K562 (cell line): ENCODE measurements around the gene ENKUR. TPM values are rescaled to one million over a fixed set of nuclear protein-coding genes. Genes with fewer than 3 reads are reported as not detected.

Experiments
- ATAC-seq: fragments of 200-7000 bp; cut with Tn5 transposase; 3 replicates; pipeline ENCODE4 v1.9.1; 2020; ENCODE audit warnings: moderate library complexity
- BruUV-seq: library from RNA; stranded (reverse); fragments of 400-500 nt; replicated peaks from 2 replicates; lab custom pipeline; 2021; lab: Mats Ljungman, UMichigan
- CTCF ChIA-PET: fragments of 300-600 bp; formaldehyde crosslinking; extraction: SDS; loops from one replicate; lab custom pipeline; 2021; ENCODE audit warnings: low intra/inter-chr PET ratio; lab: Yijun Ruan, JAX
- POLR2A ChIA-PET: fragments of 300-600, 350-650 bp; sonication (Branson Sonifier 250); formaldehyde crosslinking; extraction: SDS; loops from one replicate; lab custom pipeline; 2021; ENCODE audit warnings: antibody characterized with exemption, inconsistent platforms; lab: Yijun Ruan, JAX
- DNase-seq, 4 experiments: peaks; one replicate each; pipeline versions ENCODE4 v3.0.0 to v3.0.0-alpha.2; 2011 to 2018; ENCODE audit warnings: low spot score in 3 of 4, mixed read lengths in 3 of 4; ENCODE audit errors: extremely low read depth in 1 of 4
- FAIRE-seq: peaks from 2 replicates; lab custom pipeline; 2011; peaks lifted over from hg19 to GRCh38; lab: Jason Lieb, UNC
- H2AFZ ChIP-seq: 2 replicates; pipeline ENCODE4 v1.6.0; 2011; ENCODE audit warnings: low read depth, low read length, control low read depth, inconsistent platforms
- H3K27ac ChIP-seq: fragments of 200-600 bp; 3 replicates; pipeline ENCODE4 v1.8.0; 2011; ENCODE audit warnings: low read depth, mild to moderate bottlenecking, control low read depth, inconsistent platforms, low read length, moderate library complexity, mixed read lengths; ENCODE audit errors: extremely low read depth
- H3K27me3 ChIP-seq, 2 experiments: fragments of 300-600 bp in 1 of 2; 2 replicates in 1 of 2; 3 replicates in 1 of 2; pipeline versions ENCODE4 v1.6.0 to v1.8.0; 2011; ENCODE audit warnings: inconsistent platforms in 2 of 2, low read length in 2 of 2, mild to moderate bottlenecking in 1 of 2, mixed read lengths in 1 of 2, moderate library complexity in 1 of 2; ENCODE audit not compliant: control insufficient read depth in 2 of 2, insufficient read depth in 2 of 2
- H3K36me3 ChIP-seq: fragments of 300-600 bp; 3 replicates; pipeline ENCODE4 v1.8.0; 2011; ENCODE audit warnings: mild to moderate bottlenecking, low read length, inconsistent platforms; ENCODE audit not compliant: control insufficient read depth, insufficient read depth
- H3K4me1 ChIP-seq, 2 experiments: fragments of 200-600 bp in 1 of 2; replicated peaks in 1 of 2; 2 replicates in 1 of 2; 3 replicates in 1 of 2; pipeline versions ENCODE4 v1.5.1 to v1.8.0; 2011; ENCODE audit warnings: inconsistent platforms in 2 of 2, low read length in 2 of 2, mild to moderate bottlenecking in 1 of 2, mixed read lengths in 1 of 2, moderate library complexity in 1 of 2; ENCODE audit not compliant: control insufficient read depth in 2 of 2, insufficient read depth in 2 of 2
- H3K4me2 ChIP-seq: 2 replicates; pipeline ENCODE4 v1.6.1; 2011; ENCODE audit warnings: low read length, control low read depth, inconsistent platforms, mixed read lengths; ENCODE audit not compliant: insufficient read depth
- H3K4me3 ChIP-seq: fragments of 200-600 bp; sonication (generic), shearing (Covaris generic); 2 replicates; pipeline ENCODE4 v1.5.1; 2016; ENCODE audit warnings: control low read depth, inconsistent platforms
- H3K79me2 ChIP-seq: fragments of 200-600 bp; 3 replicates; pipeline ENCODE4 v1.8.0; 2011; ENCODE audit warnings: low read length, inconsistent platforms; ENCODE audit not compliant: control insufficient read depth, insufficient read depth
- H3K9ac ChIP-seq, 2 experiments: 2 replicates each; pipeline versions ENCODE4 v1.6.0 to v1.6.1; 2011; ENCODE audit warnings: low read depth in 2 of 2, low read length in 2 of 2, control low read depth in 1 of 2, inconsistent platforms in 1 of 2, mild to moderate bottlenecking in 1 of 2, mixed read lengths in 1 of 2; ENCODE audit not compliant: insufficient read depth in 1 of 2
- H3K9me1 ChIP-seq: one replicate; pipeline ENCODE4 v1.6.0; 2011; ENCODE audit warnings: inconsistent platforms, mild to moderate bottlenecking, low read length, moderate library complexity; ENCODE audit not compliant: control insufficient read depth, insufficient read depth
- H3K9me3 ChIP-seq: replicated peaks from 2 replicates; pipeline ENCODE4 v1.5.1; 2011; ENCODE audit warnings: low read depth, low read length, inconsistent platforms; ENCODE audit not compliant: control insufficient read depth, insufficient read depth
- H4K20me1 ChIP-seq: replicated peaks from 2 replicates; pipeline ENCODE4 v1.6.1; 2011; ENCODE audit warnings: low read length, inconsistent platforms, mixed read lengths; ENCODE audit not compliant: control insufficient read depth, insufficient read depth
- BCLAF1 ChIP-seq, 2 experiments: fragments of 450-650 bp in 1 of 2; IDR thresholded peaks; 2 replicates each; pipeline ENCODE4 v1.6.1; 2011 to 2017; ENCODE audit warnings: low read depth in 2 of 2, antibody characterized with exemption in 1 of 2, borderline replicate concordance in 1 of 2, low read length in 1 of 2, mild to moderate bottlenecking in 1 of 2, mixed read lengths in 1 of 2; ENCODE audit not compliant: control insufficient read depth in 1 of 2
- FUS ChIP-seq: fragments of 200-400 bp; formaldehyde crosslinking; optimal IDR thresholded peaks from 2 replicates; pipeline ENCODE3; 2017; ENCODE audit warnings: low read depth, low read length
- GTF2A2 ChIP-seq: IDR thresholded peaks from 2 replicates; pipeline ENCODE4 v1.6.1; 2016; ENCODE audit warnings: mild to moderate bottlenecking, missing genetic modification characterization, missing compliant biosample characterization
- GTF2E2 ChIP-seq: fragments of 200-800 bp; sonication (Bioruptor generic); IDR thresholded peaks from 2 replicates; pipeline ENCODE4 v1.6.1; 2016; ENCODE audit warnings: missing genetic modification characterization, missing compliant biosample characterization
- KDM5B ChIP-seq: fragments of 200-600 bp; sonication (generic); IDR thresholded peaks from 2 replicates; pipeline ENCODE4 v1.6.1; 2012; ENCODE audit warnings: low read depth, mild to moderate bottlenecking, moderate library complexity, low read length, control low read depth, inconsistent platforms; ENCODE audit not compliant: insufficient replicate concordance
- NR4A1 ChIP-seq, 2 experiments: fragments of 250-450 bp in 1 of 2; fragments of 450-650 bp in 1 of 2; sonication (Bioruptor Pico) in 1 of 2; IDR thresholded peaks; 2 replicates each; pipeline versions ENCODE4 v1.4.0 to v1.6.1; 2016 to 2020; ENCODE audit warnings: mild to moderate bottlenecking in 2 of 2, missing compliant biosample characterization in 1 of 2, missing genetic modification characterization in 1 of 2, moderate library complexity in 1 of 2
- SLC30A9 ChIP-seq: fragments of 250-450 bp; sonication (Bioruptor Pico); IDR thresholded peaks from 2 replicates; pipeline ENCODE4 v1.8.0; 2022; ENCODE audit warnings: mild to moderate bottlenecking, moderate library complexity
- SMARCE1 ChIP-seq: fragments of 450-650 bp; IDR thresholded peaks from 2 replicates; pipeline ENCODE4 v1.7.1; 2016; ENCODE audit warnings: mild to moderate bottlenecking
- SMC3 ChIP-seq: conservative IDR thresholded peaks from 2 replicates; pipeline ENCODE4 v1.6.1; 2011; ENCODE audit warnings: low read depth, low read length, improper control_type of control experiment; ENCODE audit not compliant: insufficient read depth
- TAF7 ChIP-seq: fragments of 450-650 bp; IDR thresholded peaks from 2 replicates; pipeline ENCODE4 v1.6.1; 2016; ENCODE audit warnings: missing genetic modification characterization, missing compliant biosample characterization
- TEAD2 ChIP-seq: fragments of 450-650 bp; IDR thresholded peaks from 2 replicates; pipeline ENCODE4 v1.6.1; 2016; ENCODE audit warnings: missing genetic modification characterization, control low read depth, missing compliant biosample characterization
- WHSC1 ChIP-seq: IDR thresholded peaks from one replicate; pipeline ENCODE4 v1.6.1; 2012; ENCODE audit warnings: low read length, control low read depth, inconsistent platforms
- ZNF133 ChIP-seq: fragments of 250-450 bp; sonication (Bioruptor Pico); IDR thresholded peaks from 2 replicates; pipeline ENCODE4 v1.4.0; 2020; ENCODE audit warnings: mild to moderate bottlenecking
- ZNF695 ChIP-seq: fragments of 450-650 bp; formaldehyde crosslinking; IDR thresholded peaks from 2 replicates; pipeline ENCODE4 v1.4.0; 2020; ENCODE audit warnings: mild to moderate bottlenecking, moderate library complexity
- ZNF778 ChIP-seq: fragments of 450-650 bp; formaldehyde crosslinking; IDR thresholded peaks from 2 replicates; pipeline ENCODE4 v1.4.0; 2020; ENCODE audit warnings: mild to moderate bottlenecking, moderate library complexity
- WGBS: fragments of 100-300 bp; shearing (Covaris generic); methylation state at CpG from one replicate; pipeline ENCODE4 v1.1.6; 2016; ENCODE audit warnings: low coverage, mixed read lengths; ENCODE audit not compliant: insufficient coverage; ENCODE audit errors: missing lambda C conversion rate; 5-methylcytosine and 5-hydroxymethylcytosine counted together
- in situ Hi-C: fragments of 300-500 bp; cut with MboI; formaldehyde crosslinking; loops from 4 replicates; pipeline ENCODE4 v1.15.0; 2018; ENCODE audit warnings: inconsistent platforms, mixed read lengths
- intact Hi-C: fragments of 100-400 bp; cut with micrococcal nuclease; formaldehyde crosslinking; loops from 2 replicates; pipeline ENCODE4 v1.14.2; 2022
- polyA plus RNA-seq, 8 experiments: library from polyadenylated mRNA; depleted of rRNA in 4 of 8; stranded (reverse) in 5 of 8; unstranded in 3 of 8; fragments of >200 nt; fragmentation: Nextera tagmentation in 2 of 8; fragmentation: Illumina TruSeq in 1 of 8; extraction: Ambion mirVana in 2 of 8; extraction: Trizol in 1 of 8; gene quantifications; 2 replicates each; pipeline versions ENCODE4 v1.2.1 to v1.2.3, GENCODE V29; 2011 to 2014; ENCODE audit warnings: inconsistent platforms in 1 of 8, missing spikeins in 1 of 8
- total RNA-seq, 7 experiments: library from RNA; depleted of rRNA in 6 of 7; stranded (reverse); fragments of >200 nt in 6 of 7; fragmentation: Illumina TruSeq in 2 of 7; extraction: Trizol in 2 of 7; gene quantifications; 2 replicates each; pipeline versions ENCODE4 v1.2.1 to v1.2.3, GENCODE V29; 2011 to 2021; ENCODE audit warnings: low replicate concordance in 1 of 7
- TF ChIP-seq, protein P1 (sequence below): fragments of 450-650 bp; formaldehyde crosslinking; IDR thresholded peaks from 2 replicates; pipeline ENCODE4 v1.4.0; 2020; ENCODE audit warnings: mild to moderate bottlenecking, moderate library complexity
- TF ChIP-seq, protein P2 (sequence below): sonication (generic); formaldehyde crosslinking; IDR thresholded peaks from 2 replicates; pipeline ENCODE4 v1.8.0; 2022; ENCODE audit warnings: mild to moderate bottlenecking, missing genetic modification reagents

The ENKUR gene
- total and polyA plus RNA-seq, 9 of the 15 experiments (the other 6 are each of a cell fraction or from before 2014, with no cell fraction given): 0.06 to 0.46 (median 0.20) TPM

- no peak overlapping the region for H3K4me2 ChIP-seq
- in situ Hi-C loops (loop anchor here (10.0 kb wide), 1 partner anchor 305 kb away; no protein-coding TSS in a partner anchor), intact Hi-C loops (loop anchor here (5.0 kb wide), 4 partner anchors 38 to 307 kb away; no protein-coding TSS in a partner anchor)
- no peak for FAIRE-seq
- no peaks in the 10 kb centered on the region for H3K9me3 ChIP-seq
- H3K4me1 ChIP-seq: peaks cover 22 to 29% of the 10 kb centered on the region in 2 experiments; a peak in 4 of 5 replicates
- WGBS: 68% methylated on average over 3 of the region's 3 CpGs
- no peak overlapping the region for H3K27ac ChIP-seq
- H3K36me3 ChIP-seq: no peaks in the 10 kb centered on the region
- H3K9me1 ChIP-seq: no peaks in the 10 kb centered on the region
- H3K79me2 ChIP-seq: peaks cover 6% of the 10 kb centered on the region; the same call in 2 of the 3 replicates
- H2AFZ ChIP-seq: no peak overlapping the region
- no peak overlapping the region for H3K9ac ChIP-seq
- H4K20me1 ChIP-seq: no peaks in the 10 kb centered on the region
- no peak for DNase-seq
- H3K27me3 ChIP-seq: no peaks in the 10 kb centered on the region
- CTCF ChIA-PET: no interaction called here
- POLR2A ChIA-PET: no interaction called here
- TF ChIP-seq ZNF133 (no peak), WHSC1 (no peak), ZNF778 (CRISPR knock-in tag) (no peak), TEAD2 (tag) (no peak), GTF2E2 (tag) (no peak), TAF7 (tag) (no peak), BCLAF1 (IDR thresholded peaks at IDR 0.05; ENCODE audit: borderline replicate concordance in 1 of 2, control insufficient read depth in 1 of 2, low read depth in 2 of 2, low read length in 1 of 2) (no peak), KDM5B (no peak), SLC30A9 (CRISPR knock-in tag) (no peak), ZNF695 (CRISPR knock-in tag) (no peak), GTF2A2 (tag) (no peak), FUS (no peak), NR4A1 (CRISPR knock-in tag; IDR thresholded peaks at IDR 0.05) (no peak), NR4A1 (tag; IDR thresholded peaks at IDR 0.05) (no peak), SMARCE1 (no peak), SMC3 (no peak)
- TF ChIP-seq, protein P1, sequence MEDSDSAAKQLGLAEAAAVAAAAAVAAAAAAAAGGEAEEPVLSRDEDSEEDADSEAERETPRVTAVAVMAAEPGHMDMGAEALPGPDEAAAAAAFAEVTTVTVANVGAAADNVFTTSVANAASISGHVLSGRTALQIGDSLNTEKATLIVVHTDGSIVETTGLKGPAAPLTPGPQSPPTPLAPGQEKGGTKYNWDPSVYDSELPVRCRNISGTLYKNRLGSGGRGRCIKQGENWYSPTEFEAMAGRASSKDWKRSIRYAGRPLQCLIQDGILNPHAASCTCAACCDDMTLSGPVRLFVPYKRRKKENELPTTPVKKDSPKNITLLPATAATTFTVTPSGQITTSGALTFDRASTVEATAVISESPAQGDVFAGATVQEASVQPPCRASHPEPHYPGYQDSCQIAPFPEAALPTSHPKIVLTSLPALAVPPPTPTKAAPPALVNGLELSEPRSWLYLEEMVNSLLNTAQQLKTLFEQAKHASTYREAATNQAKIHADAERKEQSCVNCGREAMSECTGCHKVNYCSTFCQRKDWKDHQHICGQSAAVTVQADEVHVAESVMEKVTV (CRISPR knock-in tag): no peak
- TF ChIP-seq, protein P2, sequence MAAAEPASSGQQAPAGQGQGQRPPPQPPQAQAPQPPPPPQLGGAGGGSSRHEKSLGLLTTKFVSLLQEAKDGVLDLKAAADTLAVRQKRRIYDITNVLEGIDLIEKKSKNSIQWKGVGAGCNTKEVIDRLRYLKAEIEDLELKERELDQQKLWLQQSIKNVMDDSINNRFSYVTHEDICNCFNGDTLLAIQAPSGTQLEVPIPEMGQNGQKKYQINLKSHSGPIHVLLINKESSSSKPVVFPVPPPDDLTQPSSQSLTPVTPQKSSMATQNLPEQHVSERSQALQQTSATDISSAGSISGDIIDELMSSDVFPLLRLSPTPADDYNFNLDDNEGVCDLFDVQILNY (CRISPR knock-in tag): no peak
- BruUV-seq: no TSS peak
- H3K4me3 ChIP-seq: no peak overlapping the region
- no peak for ATAC-seq
Measured at GRCh38 chr10:24949616-24950015, 66.3 kb downstream of the ENKUR start.
